B cell (primary cell): ENCODE measurements around the gene CHRM4. TPM values are rescaled to one million over a fixed set of nuclear protein-coding genes. Genes with fewer than 3 reads are reported as not detected.
A peak's percentile ranks its signal among the peaks of the same experiment; 100 is the strongest.

Experiments used
- ATAC-seq: fragments of 200-7000 bp; cut with Tn5 transposase; one replicate; pipeline ENCODE4 v1.10.0; 2021; ENCODE audit warnings: low read depth, mild to moderate bottlenecking, moderate number of reproducible peaks, moderate library complexity
- CTCF ChIA-PET: fragments of 350-600 bp; sonication (Branson Sonifier 250); formaldehyde crosslinking; loops from one replicate; lab custom pipeline; 2021; ENCODE audit warnings: antibody characterized with exemption, inconsistent platforms; lab: Charles Lee
- POLR2A ChIA-PET: fragments of 350-600 bp; sonication (Branson Sonifier 250); formaldehyde crosslinking; loops from one replicate; lab custom pipeline; 2021; ENCODE audit warnings: antibody characterized with exemption; lab: Charles Lee
- DNase-seq: peaks from one replicate; pipeline ENCODE4 v3.0.0; 2013
- H2AFZ ChIP-seq: 2 replicates; pipeline ENCODE4 v1.6.1; 2012; ENCODE audit warnings: mild to moderate bottlenecking, low read depth, low read length; ENCODE audit not compliant: insufficient read depth, poor library complexity, severe bottlenecking
- H3K27ac ChIP-seq, 2 donors: 1 replicate in 1 of 2; 2 replicates in 1 of 2; pipeline ENCODE4 v1.5.1; 2012 to 2013; ENCODE audit warnings: low read length in 2 of 2, mild to moderate bottlenecking in 2 of 2, moderate library complexity in 1 of 2
- H3K27me3 ChIP-seq, 4 experiments: fragments of 200-600 bp in 1 of 4; sonication (generic) in 1 of 4; replicated peaks in 1 of 4; 1 replicate in 2 of 4; 2 replicates in 2 of 4; pipeline versions ENCODE4 v1.6.1 to v1.7.0; 2013 to 2016; ENCODE audit warnings: low read length in 3 of 4, mild to moderate bottlenecking in 2 of 4, mixed read lengths in 1 of 4, moderate library complexity in 1 of 4; ENCODE audit not compliant: insufficient read depth in 4 of 4, control insufficient read depth in 3 of 4; ENCODE audit errors: control extremely low read depth in 1 of 4
- H3K36me3 ChIP-seq, 2 experiments: replicated peaks in 1 of 2; 1 replicate in 1 of 2; 2 replicates in 1 of 2; pipeline versions ENCODE4 v1.6.1 to v1.7.1; 2013; ENCODE audit warnings: low read length in 1 of 2; ENCODE audit not compliant: insufficient read depth in 2 of 2, control insufficient read depth in 1 of 2; ENCODE audit errors: control extremely low read depth in 1 of 2, extremely low read depth in 1 of 2
- H3K4me1 ChIP-seq, 2 donors: fragments of 200-600 bp in 1 of 2; sonication (generic) in 1 of 2; 1 replicate in 1 of 2; 2 replicates in 1 of 2; pipeline versions ENCODE4 v1.5.1 to v1.6.1; 2013 to 2017; ENCODE audit warnings: low read length in 2 of 2; ENCODE audit not compliant: control insufficient read depth in 2 of 2, insufficient read depth in 2 of 2
- H3K4me2 ChIP-seq: replicated peaks from 2 replicates; pipeline ENCODE3; 2012; ENCODE audit warnings: mild to moderate bottlenecking, low read depth, low read length; ENCODE audit not compliant: poor library complexity, severe bottlenecking
- H3K4me3 ChIP-seq, 5 experiments: fragments of 200-600 bp in 1 of 5; sonication (generic) in 1 of 5; 1 replicate in 3 of 5; 2 replicates in 2 of 5; pipeline versions ENCODE4 v1.5.1 to v1.7.0; 2011 to 2016; ENCODE audit warnings: low read length in 4 of 5, mild to moderate bottlenecking in 4 of 5, low read depth in 2 of 5, control low read depth in 1 of 5, moderate library complexity in 1 of 5; ENCODE audit not compliant: insufficient read depth in 1 of 5; ENCODE audit errors: control extremely low read depth in 1 of 5, extremely low read depth in 1 of 5
- H3K79me2 ChIP-seq: fragments of 200-600 bp; sonication (generic); one replicate; pipeline ENCODE4 v1.6.0; 2016; ENCODE audit warnings: low read length; ENCODE audit not compliant: control insufficient read depth, insufficient read depth
- H3K9ac ChIP-seq: fragments of 200-600 bp; sonication (generic); 2 replicates; pipeline ENCODE4 v1.6.1; 2017; ENCODE audit warnings: mild to moderate bottlenecking, low read length, moderate library complexity
- H3K9me3 ChIP-seq, 3 donors: one replicate each; pipeline versions ENCODE4 v1.6.1 to v1.7.1; 2013; ENCODE audit warnings: low read length in 2 of 3; ENCODE audit not compliant: control insufficient read depth in 2 of 3, insufficient read depth in 1 of 3; ENCODE audit errors: control extremely low read depth in 1 of 3
- H4K20me1 ChIP-seq: 2 replicates; pipeline ENCODE4 v1.6.0; 2012; ENCODE audit warnings: mild to moderate bottlenecking, low read length; ENCODE audit not compliant: insufficient read depth, control insufficient read depth, poor library complexity, severe bottlenecking
- H3K27ac Mint-ChIP-seq: one replicate; pipeline ENCODE4 v1.8.0; 2021; ENCODE audit warnings: mixed read lengths
- H3K27me3 Mint-ChIP-seq: one replicate; pipeline ENCODE4 v1.8.0; 2021; ENCODE audit warnings: mixed read lengths
- H3K4me1 Mint-ChIP-seq: one replicate; pipeline ENCODE4 v1.8.0; 2021; ENCODE audit warnings: mixed read lengths
- H3K4me3 Mint-ChIP-seq: one replicate; pipeline ENCODE4 v1.8.0; 2021; ENCODE audit warnings: mixed read lengths
- H3K9me3 Mint-ChIP-seq: one replicate; pipeline ENCODE4 v1.8.0; 2022; ENCODE audit warnings: mixed read lengths; ENCODE audit not compliant: insufficient read depth
- CTCF ChIP-seq: fragments of 200-600 bp; IDR thresholded peaks from one replicate; pipeline ENCODE4 v1.8.0; 2022; ENCODE audit warnings: antibody characterized with exemption, mild to moderate bottlenecking
- EZH2 ChIP-seq: IDR thresholded peaks from 2 replicates; pipeline ENCODE4 v1.6.1; 2012; ENCODE audit warnings: borderline replicate concordance, low read depth, mild to moderate bottlenecking, moderate library complexity, low read length; ENCODE audit not compliant: insufficient read depth, poor library complexity, severe bottlenecking
- WGBS: methylation state at CpG from one replicate; pipeline ENCODE4 v1.1.5; 2013; ENCODE audit warnings: missing lambda C conversion rate; ENCODE audit not compliant: insufficient coverage; 5-methylcytosine and 5-hydroxymethylcytosine counted together
- intact Hi-C: fragments of 100-400 bp; cut with micrococcal nuclease; formaldehyde crosslinking; loops from one replicate; pipeline ENCODE4 v1.10.0; 2022
- polyA plus RNA-seq: library from polyadenylated mRNA; depleted of rRNA; stranded (reverse); fragments of >200 nt; gene quantifications from 2 replicates; pipeline ENCODE4 v1.2.3, GENCODE V29; 2012
- total RNA-seq, 2 donors: library from RNA; stranded (reverse); fragments of 120-200 nt in 1 of 2; gene quantifications; 1 replicate in 1 of 2; 2 replicates in 1 of 2; pipeline versions ENCODE4 v1.2.3 to v1.2.4, GENCODE V29; 2013 to 2022

Gene CHRM4
- total and polyA plus RNA-seq, 2 donors (not counting 1 experiment from before 2014, with no cell fraction given): 0.49 to 1.4 TPM

GRCh38 chr11:46367916-46368267 lies 23.7 kb downstream of the CHRM4 start:
- Histone ChIP-seq H3K9ac (no peak overlapping the region), H3K79me2 (peaks cover 30% of the 10 kb centered on the region), H3K36me3 (peaks cover 0 to 14% of the 10 kb centered on the region in 2 experiments), H3K4me1 (peaks cover 0 to 8% of the 10 kb centered on the region in 2 donors), H4K20me1 (peaks cover 65% of the 10 kb centered on the region), H3K9me3 (no peaks in the 10 kb centered on the region), H3K4me2 (no peak overlapping the region), H2AFZ (no peak overlapping the region), H3K27me3 (no peaks in the 10 kb centered on the region), H3K27ac (no peak overlapping the region), H3K4me3 (no peak overlapping the region)
- intact Hi-C loops: loop anchor here (1.0 kb wide), 2 partner anchors 21 to 129 kb away; partner anchors contain the start of gene DGKZ
- no peak for DNase-seq
- 98% methylated on average over 8 of the region's 12 CpGs for WGBS
- no peak for ATAC-seq
- Mint-ChIP-seq H3K27me3 (no peaks in the 10 kb centered on the region), H3K4me3 (no peak overlapping the region), H3K27ac (no peak overlapping the region), H3K4me1 (peaks cover 9% of the 10 kb centered on the region), H3K9me3 (no peaks in the 10 kb centered on the region)
- peak; percentile 42 for TF ChIP-seq CTCF
- TF ChIP-seq EZH2: no peak
- POLR2A ChIA-PET: no interaction called here
- CTCF ChIA-PET: interaction anchor here (0.5 to 3.5 kb wide), 8 partner anchors 8 to 128 kb away, joined by 3 to 18 read pairs (median 8); partner anchors contain the start of gene DGKZ

DNA sequence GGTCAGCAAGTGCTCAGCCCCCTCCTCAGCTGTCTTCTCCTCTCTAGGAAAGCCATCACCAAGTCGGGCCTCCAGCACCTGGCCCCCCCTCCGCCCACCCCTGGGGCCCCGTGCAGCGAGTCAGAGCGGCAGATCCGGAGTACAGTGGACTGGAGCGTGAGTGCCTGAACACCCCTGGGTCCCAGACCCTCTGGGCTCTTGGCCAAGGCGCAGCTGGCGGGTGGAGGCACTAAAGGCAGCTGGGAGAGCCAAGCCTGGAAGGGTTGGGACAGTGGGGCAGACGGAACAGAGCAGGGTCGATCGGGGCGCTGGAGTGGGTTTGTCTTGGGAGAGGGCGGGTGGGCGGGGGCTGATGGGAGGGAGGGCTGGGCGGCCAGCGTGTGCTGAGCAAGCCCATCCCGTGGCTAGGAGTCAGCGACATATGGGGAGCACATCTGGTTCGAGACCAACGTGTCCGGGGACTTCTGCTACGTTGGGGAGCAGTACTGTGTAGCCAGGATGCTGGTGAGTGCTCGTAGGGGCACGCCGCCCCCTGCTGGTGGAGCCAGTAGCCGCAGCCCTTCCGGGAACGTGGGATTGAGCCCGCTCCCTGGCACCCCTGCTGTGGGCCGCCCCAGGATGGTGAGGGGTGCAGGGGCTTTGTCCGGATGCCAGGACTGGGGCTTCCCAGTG lies 24.2 kb downstream of the CHRM4 start:
- Histone ChIP-seq H3K79me2 (peaks cover 35% of the 10 kb centered on the region), H3K36me3 (peaks cover 0 to 12% of the 10 kb centered on the region in 2 experiments), H3K27ac (no peak overlapping the region), H4K20me1 (peaks cover 71% of the 10 kb centered on the region), H3K27me3 (no peaks in the 10 kb centered on the region), H2AFZ (no peak overlapping the region), H3K4me1 (peaks cover 2 to 13% of the 10 kb centered on the region in 2 donors), H3K4me2 (no peak overlapping the region), H3K9me3 (no peaks in the 10 kb centered on the region), H3K9ac (no peak overlapping the region), H3K4me3 (no peak overlapping the region)
- H3K9me3 Mint-ChIP-seq: no peaks in the 10 kb centered on the region
- peaks cover 13% of the 10 kb centered on the region for H3K4me1 Mint-ChIP-seq
- DNase-seq (peak; percentile 74), ATAC-seq (peak; percentile 75)
- TF ChIP-seq CTCF (peak; percentile 87), EZH2 (no peak)
- CTCF ChIA-PET: interaction anchor here (1.6 to 3.5 kb wide), 5 partner anchors 11 to 128 kb away, joined by 4 to 18 read pairs (median 9); partner anchors contain the start of gene DGKZ
- no peak overlapping the region for H3K27ac Mint-ChIP-seq
- WGBS: 36% methylated on average over 26 of the region's 32 CpGs
- intact Hi-C loops: loop anchor here (1.0 kb wide), 2 partner anchors 20 to 128 kb away; partner anchors contain the start of gene DGKZ
- POLR2A ChIA-PET: interaction anchor here (0.6 kb wide), 1 partner anchor 193 kb away, joined by 3 read pairs; no protein-coding TSS in a partner anchor
- H3K27me3 Mint-ChIP-seq: no peaks in the 10 kb centered on the region
- no peak overlapping the region for H3K4me3 Mint-ChIP-seq
